GM21360 (cell line): Measurements from ENCODE around the gene C16orf86.

Experiments used
- ATAC-seq: cut with Tn5 transposase; IDR thresholded peaks from one replicate; pipeline ENCODE4 v1.9.1; 2021; ENCODE audit warnings: mild to moderate bottlenecking, moderate library complexity; ENCODE audit not compliant: unreplicated experiment

The C16orf86 gene

GRCh38 chr16:67666559-67667452, at the start of gene C16orf86, which contains the start of gene ENKD1:
TSS of gene C16orf86 (plus strand) at chr16:67666814. CDS start at chr16:67666971, 157 bp downstream.
TSS of gene ENKD1 (minus strand) at chr16:67666750. CDS start at chr16:67666442, 308 bp downstream.
- ATAC-seq = peak; percentile 41

- no peak for ATAC-seq
Measured at GRCh38 chr16:67628216-67628615, 38.4 kb upstream of the C16orf86 start.

- no peak for ATAC-seq
Measured at GRCh38 chr16:67632415-67633172, 34.0 kb upstream of the C16orf86 start.

GRCh38 chr16:67636713-67637112, 29.9 kb upstream of the C16orf86 start:
- no peak for ATAC-seq

- ATAC-seq = no peak
Measured at GRCh38 chr16:67637625-67638024, 29.0 kb upstream of the C16orf86 start.

- ATAC-seq = no peak
Measured at GRCh38 chr16:67641779-67642708, 24.6 kb upstream of the C16orf86 start.

GRCh38 chr16:67644038-67644437, 22.6 kb upstream of the C16orf86 start:
- ATAC-seq = no peak

GRCh38 chr16:67645397-67646121, 21.1 kb upstream of the C16orf86 start:
- ATAC-seq = no peak

- ATAC-seq = no peak
Measured at GRCh38 chr16:67647111-67647651, 19.4 kb upstream of the C16orf86 start.

GRCh38 chr16:67647681-67648080, 18.9 kb upstream of the C16orf86 start:
- ATAC-seq = no peak

- no peak for ATAC-seq
Measured at GRCh38 chr16:67648088-67648763, 18.4 kb upstream of the C16orf86 start.

GRCh38 chr16:67648764-67649407, 17.7 kb upstream of the C16orf86 start:
- ATAC-seq = no peak

GRCh38 chr16:67649494-67649931, 17.1 kb upstream of the C16orf86 start:
- no peak for ATAC-seq

GRCh38 chr16:67650023-67650422, 16.6 kb upstream of the C16orf86 start:
- no peak for ATAC-seq

GRCh38 chr16:67651039-67651438, 15.6 kb upstream of the C16orf86 start:
- no peak for ATAC-seq

- ATAC-seq = no peak
Measured at GRCh38 chr16:67651847-67652246, 14.8 kb upstream of the C16orf86 start.

- no peak for ATAC-seq
Measured at GRCh38 chr16:67652578-67653127, 14.0 kb upstream of the C16orf86 start.

- no peak for ATAC-seq
Measured at GRCh38 chr16:67653128-67653788, 13.4 kb upstream of the C16orf86 start.
